Colonic mucosa (tissue), 4 donors: Measurements from ENCODE around the gene TIFAB. TPM values are rescaled to one million over a fixed set of nuclear protein-coding genes. Genes with fewer than 3 reads are reported as not detected.

ENCODE experiments used
- DNase-seq: peaks from one replicate; pipeline ENCODE4 v3.0.0-alpha.2; 2020
- H3K27ac ChIP-seq: fragments of 200-600 bp; one replicate; pipeline ENCODE4 v1.8.0; 2021
- H3K27me3 ChIP-seq: fragments of 200-600 bp; one replicate; pipeline ENCODE4 v1.8.0; 2021
- H3K36me3 ChIP-seq: fragments of 200-600 bp; one replicate; pipeline ENCODE4 v1.8.0; 2021
- H3K4me1 ChIP-seq: fragments of 200-600 bp; one replicate; pipeline ENCODE4 v1.8.0; 2021; ENCODE audit warnings: mild to moderate bottlenecking
- H3K4me3 ChIP-seq: fragments of 200-600 bp; one replicate; pipeline ENCODE4 v1.8.0; 2021
- H3K9ac ChIP-seq, 2 donors: one replicate each; pipeline ENCODE4 v1.7.0; 2013; ENCODE audit warnings: control low read depth in 2 of 2, low read depth in 2 of 2, low read length in 2 of 2
- H3K9me3 ChIP-seq: fragments of 200-600 bp; one replicate; pipeline ENCODE4 v1.8.0; 2021
- CTCF ChIP-seq: fragments of 200-600 bp; IDR thresholded peaks from one replicate; pipeline ENCODE4 v1.8.0; 2022; ENCODE audit warnings: antibody characterized with exemption, mild to moderate bottlenecking
- intact Hi-C: fragments of 100-400 bp; cut with DNase I; formaldehyde crosslinking; loops from one replicate; pipeline ENCODE4 v1.14.1; 2022
- total RNA-seq, 2 donors: library from RNA; stranded (reverse); fragmentation: NEBNext Ultra II Directional in 1 of 2; extraction: Animal tissue kit (Norgen Biotek cat#: 25700) in 1 of 2; gene quantifications; one replicate each; pipeline ENCODE4 v1.2.1, GENCODE V29; 2021
- donor health status: healthy.
- donor health status: DM: no; HTN: no; CAD: no.
- donor health status: DM: no; HTN: no; CAD: no.

Gene TIFAB
- total RNA-seq, 2 donors from 2014 or later, result 0.07 to 0.42 TPM

GRCh38 chr5:135480511-135480910 lies 28.4 kb upstream of the TIFAB start:
- no peaks in the 10 kb centered on the region for H3K27me3 ChIP-seq

GRCh38 chr5:135478938-135479337 lies 26.8 kb upstream of the TIFAB start:
- H3K4me3 ChIP-seq, result no peak overlapping the region
- H3K9me3 ChIP-seq, result no peaks in the 10 kb centered on the region
- H3K36me3 ChIP-seq, result no peaks in the 10 kb centered on the region
- no peak overlapping the region for H3K27ac ChIP-seq
- no peak for TF ChIP-seq CTCF
- intact Hi-C loops, result no loop called here
- H3K9ac ChIP-seq, result no peak overlapping the region
- no peaks in the 10 kb centered on the region for H3K4me1 ChIP-seq
- no peaks in the 10 kb centered on the region for H3K27me3 ChIP-seq
- no peak for DNase-seq

More at GRCh38 chr5:135480511-135480910, 28.4 kb upstream of the TIFAB start:
- TF ChIP-seq CTCF, result no peak
- no peaks in the 10 kb centered on the region for H3K9me3 ChIP-seq
- H3K9ac ChIP-seq, result no peak overlapping the region
- no peaks in the 10 kb centered on the region for H3K36me3 ChIP-seq
- no peak overlapping the region for H3K4me3 ChIP-seq
- H3K27ac ChIP-seq, result no peak overlapping the region
- no peak for DNase-seq
- H3K4me1 ChIP-seq, result no peaks in the 10 kb centered on the region
- intact Hi-C loops, result no loop called here

GRCh38 chr5:135477613-135478066 lies 25.5 kb upstream of the TIFAB start:
- DNase-seq, result no peak
- intact Hi-C loops, result no loop called here
- Histone ChIP-seq H3K4me3 (no peak overlapping the region), H3K36me3 (no peaks in the 10 kb centered on the region), H3K27me3 (no peaks in the 10 kb centered on the region), H3K27ac (no peak overlapping the region), H3K9ac (no peak overlapping the region), H3K9me3 (no peaks in the 10 kb centered on the region), H3K4me1 (no peaks in the 10 kb centered on the region)
- no peak for TF ChIP-seq CTCF

GRCh38 chr5:135476615-135477581 lies 24.7 kb upstream of the TIFAB start:
- TF ChIP-seq CTCF, result no peak
- H3K27me3 ChIP-seq, result no peaks in the 10 kb centered on the region
- intact Hi-C loops, result no loop called here
- H3K36me3 ChIP-seq, result no peaks in the 10 kb centered on the region
- no peak overlapping the region for H3K27ac ChIP-seq
- H3K4me1 ChIP-seq, result no peaks in the 10 kb centered on the region
- DNase-seq, result no peak
- no peaks in the 10 kb centered on the region for H3K9me3 ChIP-seq
- no peak overlapping the region for H3K4me3 ChIP-seq
- H3K9ac ChIP-seq, result no peak overlapping the region

GRCh38 chr5:135473956-135474670 lies 22.0 kb upstream of the TIFAB start:
- H3K4me3 ChIP-seq, result no peak overlapping the region
- TF ChIP-seq CTCF, result no peak
- intact Hi-C loops, result no loop called here

More at GRCh38 chr5:135473956-135474670, 22.0 kb upstream of the TIFAB start:
- Histone ChIP-seq H3K9ac (no peak overlapping the region), H3K36me3 (no peaks in the 10 kb centered on the region), H3K27me3 (no peaks in the 10 kb centered on the region), H3K4me1 (no peaks in the 10 kb centered on the region), H3K9me3 (no peaks in the 10 kb centered on the region), H3K27ac (no peak overlapping the region)
- no peak for DNase-seq
